ENCODE results near the gene WFDC5.
A peak's percentile ranks its signal among the peaks of the same experiment; 100 is the strongest.
"Not testable (repeated sequence)": the region's sequence is repeated elsewhere in the genome, so short reads cannot be mapped to it uniquely, and the experiment has no call there.

WFDC5 gene

GRCh38 chr20:45114465-45115385 is at the start of gene WFDC5:
Gene WFDC5, minus strand, starts transcription at chr20:45115174. Its CDS starts 91 bp downstream, at chr20:45115083.
- no peak for DNase-seq

GRCh38 chr20:45163083-45163803 is 48.3 kb upstream of the WFDC5 start:
- DNase-seq, result no peak

GRCh38 chr20:45157962-45158361 is 43.0 kb upstream of the WFDC5 start:
- no peak for DNase-seq

GRCh38 chr20:45156713-45157112 is 41.7 kb upstream of the WFDC5 start:
- no peak for DNase-seq

- DNase-seq, result not testable (repeated sequence)
Observed at GRCh38 chr20:45154794-45155193, 39.8 kb upstream of the WFDC5 start.

- no peak for DNase-seq
Observed at GRCh38 chr20:45154183-45154582, 39.2 kb upstream of the WFDC5 start.

GRCh38 chr20:45153752-45154151 is 38.8 kb upstream of the WFDC5 start:
- DNase-seq, result peak; percentile 6

- DNase-seq, result no peak
Observed at GRCh38 chr20:45153147-45153546, 38.2 kb upstream of the WFDC5 start.

GRCh38 chr20:45152405-45152804 is 37.4 kb upstream of the WFDC5 start:
- DNase-seq, result no peak

- DNase-seq, result no peak
Observed at GRCh38 chr20:45149062-45149461, 34.1 kb upstream of the WFDC5 start.

GRCh38 chr20:45140836-45141235 is 25.9 kb upstream of the WFDC5 start:
- no peak for DNase-seq

GRCh38 chr20:45139733-45140375 is 24.9 kb upstream of the WFDC5 start:
- not testable (repeated sequence) for DNase-seq

GRCh38 chr20:45138561-45139300 is 23.8 kb upstream of the WFDC5 start:
- peak; percentile 69 for DNase-seq

- no peak for DNase-seq
Observed at GRCh38 chr20:45136911-45137310, 21.9 kb upstream of the WFDC5 start.

- no peak for DNase-seq
Observed at GRCh38 chr20:45128099-45128498, 13.1 kb upstream of the WFDC5 start.

- DNase-seq, result no peak
Observed at GRCh38 chr20:45124365-45124764, 9.4 kb upstream of the WFDC5 start, which contains the start of gene WFDC12. Gene WFDC12, minus strand, starts transcription at chr20:45124465. Its CDS starts 18 bp downstream, at chr20:45124447.

GRCh38 chr20:45121388-45121787 is 6.4 kb upstream of the WFDC5 start:
- DNase-seq, result no peak

GRCh38 chr20:45119556-45120266 is 4.7 kb upstream of the WFDC5 start:
- DNase-seq, result no peak

- no peak for DNase-seq
Observed at GRCh38 chr20:45118028-45118427, 3.1 kb upstream of the WFDC5 start.

GRCh38 chr20:45117581-45117980 is 2.6 kb upstream of the WFDC5 start:
- DNase-seq, result peak; percentile 22

GRCh38 chr20:45115829-45116228 is 855 bp upstream of the WFDC5 start:
- DNase-seq, result no peak

- no peak for DNase-seq
Observed at GRCh38 chr20:45115386-45115774, 406 bp upstream of the WFDC5 start.

Measured in RPMI8226 (cell line).